Osteoblast (primary cell): ENCODE data around the gene TLN1. TPM values are rescaled to one million over a fixed set of nuclear protein-coding genes. Genes with fewer than 3 reads are reported as not detected.

ENCODE experiments used
- DNase-seq: peaks from one replicate; pipeline ENCODE4 v3.0.0; 2011; ENCODE audit warnings: low spot score, mixed read lengths; ENCODE audit not compliant: insufficient read length; ENCODE audit errors: missing footprints
- H2AFZ ChIP-seq: 2 replicates; pipeline ENCODE4 v1.6.0; 2011; ENCODE audit warnings: mild to moderate bottlenecking, low read length
- H3K27ac ChIP-seq: 2 replicates; pipeline ENCODE4 v1.5.1; 2011; ENCODE audit warnings: mild to moderate bottlenecking, low read depth, low read length, moderate library complexity
- H3K27me3 ChIP-seq: 2 replicates; pipeline ENCODE4 v1.6.0; 2012; ENCODE audit warnings: mild to moderate bottlenecking, control low read depth, inconsistent platforms, low read length, moderate library complexity; ENCODE audit not compliant: insufficient read depth
- H3K36me3 ChIP-seq: 2 replicates; pipeline ENCODE4 v1.5.1; 2011; ENCODE audit warnings: mild to moderate bottlenecking, low read length, control low read depth, moderate library complexity; ENCODE audit not compliant: insufficient read depth
- H3K4me1 ChIP-seq: 2 replicates; pipeline ENCODE4 v1.5.1; 2011; ENCODE audit warnings: mild to moderate bottlenecking, low read length, control low read depth, moderate library complexity; ENCODE audit not compliant: insufficient read depth
- H3K4me2 ChIP-seq: 2 replicates; pipeline ENCODE4 v1.6.0; 2011; ENCODE audit warnings: mild to moderate bottlenecking, low read length; ENCODE audit not compliant: insufficient read depth
- H3K4me3 ChIP-seq: fragments of 200-600 bp; sonication (generic); 3 replicates; pipeline ENCODE4 v1.5.1; 2012; ENCODE audit warnings: mild to moderate bottlenecking, low read length, inconsistent platforms; ENCODE audit not compliant: insufficient read depth
- H3K79me2 ChIP-seq: 2 replicates; pipeline ENCODE4 v1.6.0; 2012; ENCODE audit warnings: mild to moderate bottlenecking, low read length, control low read depth, inconsistent platforms; ENCODE audit not compliant: insufficient read depth
- H3K9me3 ChIP-seq: 2 replicates; pipeline ENCODE4 v1.5.1; 2011; ENCODE audit warnings: low read depth, low read length, control low read depth
- H4K20me1 ChIP-seq: 2 replicates; pipeline ENCODE4 v1.6.0; 2012; ENCODE audit warnings: mild to moderate bottlenecking, low read length, control low read depth; ENCODE audit not compliant: insufficient read depth
- total RNA-seq: library from RNA; depleted of rRNA; stranded (reverse); fragments of >200 nt; gene quantifications from 2 replicates; pipeline ENCODE4 v1.2.3, GENCODE V29; 2012
- TF ChIP-seq, protein P1 (sequence below): IDR thresholded peaks from 2 replicates; pipeline ENCODE4 v1.5.1; 2011; ENCODE audit warnings: mild to moderate bottlenecking, low read depth, low read length, moderate library complexity; ENCODE audit errors: extremely low read depth

Gene TLN1
- total RNA-seq, 1 donor: 376 TPM

DNA sequence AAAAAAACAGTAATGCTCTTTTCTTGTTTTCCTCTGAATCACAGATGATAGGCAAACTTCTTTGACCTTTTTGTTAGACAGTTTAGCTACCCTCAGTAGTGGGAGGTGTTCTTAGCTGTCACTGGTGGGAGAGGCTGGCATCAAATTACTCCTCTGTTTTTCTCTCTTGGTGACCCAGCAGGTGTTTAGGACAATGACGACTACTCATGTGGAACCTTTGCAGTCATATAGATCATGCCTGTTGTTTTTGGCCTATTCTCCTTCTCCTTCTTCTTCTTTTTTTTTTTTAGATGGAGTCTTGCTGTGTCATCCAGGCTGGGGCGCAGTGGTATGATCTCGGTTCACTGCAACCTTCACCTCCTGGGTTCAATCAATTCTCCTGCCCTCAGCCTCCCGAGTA, 44.0 kb upstream of the TLN1 start:
- Histone ChIP-seq H3K4me1 (peaks cover 9% of the 10 kb centered on the region), H3K27ac (no peak overlapping the region), H2AFZ (no peak overlapping the region), H4K20me1 (no peaks in the 10 kb centered on the region), H3K4me2 (no peak overlapping the region), H3K79me2 (no peaks in the 10 kb centered on the region), H3K9me3 (no peaks in the 10 kb centered on the region), H3K27me3 (peaks cover 27% of the 10 kb centered on the region), H3K36me3 (no peaks in the 10 kb centered on the region), H3K4me3 (no peak overlapping the region)
- DNase-seq: no peak
- TF ChIP-seq, protein P1, sequence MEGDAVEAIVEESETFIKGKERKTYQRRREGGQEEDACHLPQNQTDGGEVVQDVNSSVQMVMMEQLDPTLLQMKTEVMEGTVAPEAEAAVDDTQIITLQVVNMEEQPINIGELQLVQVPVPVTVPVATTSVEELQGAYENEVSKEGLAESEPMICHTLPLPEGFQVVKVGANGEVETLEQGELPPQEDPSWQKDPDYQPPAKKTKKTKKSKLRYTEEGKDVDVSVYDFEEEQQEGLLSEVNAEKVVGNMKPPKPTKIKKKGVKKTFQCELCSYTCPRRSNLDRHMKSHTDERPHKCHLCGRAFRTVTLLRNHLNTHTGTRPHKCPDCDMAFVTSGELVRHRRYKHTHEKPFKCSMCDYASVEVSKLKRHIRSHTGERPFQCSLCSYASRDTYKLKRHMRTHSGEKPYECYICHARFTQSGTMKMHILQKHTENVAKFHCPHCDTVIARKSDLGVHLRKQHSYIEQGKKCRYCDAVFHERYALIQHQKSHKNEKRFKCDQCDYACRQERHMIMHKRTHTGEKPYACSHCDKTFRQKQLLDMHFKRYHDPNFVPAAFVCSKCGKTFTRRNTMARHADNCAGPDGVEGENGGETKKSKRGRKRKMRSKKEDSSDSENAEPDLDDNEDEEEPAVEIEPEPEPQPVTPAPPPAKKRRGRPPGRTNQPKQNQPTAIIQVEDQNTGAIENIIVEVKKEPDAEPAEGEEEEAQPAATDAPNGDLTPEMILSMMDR: no peak

GRCh38 chr9:35774907-35775635, 43.1 kb upstream of the TLN1 start:
- H3K36me3 ChIP-seq: no peaks in the 10 kb centered on the region
- H3K9me3 ChIP-seq: no peaks in the 10 kb centered on the region
- DNase-seq: no peak
- H3K4me2 ChIP-seq: no peak overlapping the region
- H2AFZ ChIP-seq: peak overlapping the region; percentile 44
- no peak overlapping the region for H3K4me3 ChIP-seq
- peaks cover 13% of the 10 kb centered on the region for H3K4me1 ChIP-seq
- H4K20me1 ChIP-seq: no peaks in the 10 kb centered on the region
- peaks cover 20% of the 10 kb centered on the region for H3K27me3 ChIP-seq
- H3K27ac ChIP-seq: no peak overlapping the region
- TF ChIP-seq, protein P1: no peak
- H3K79me2 ChIP-seq: no peaks in the 10 kb centered on the region

DNA sequence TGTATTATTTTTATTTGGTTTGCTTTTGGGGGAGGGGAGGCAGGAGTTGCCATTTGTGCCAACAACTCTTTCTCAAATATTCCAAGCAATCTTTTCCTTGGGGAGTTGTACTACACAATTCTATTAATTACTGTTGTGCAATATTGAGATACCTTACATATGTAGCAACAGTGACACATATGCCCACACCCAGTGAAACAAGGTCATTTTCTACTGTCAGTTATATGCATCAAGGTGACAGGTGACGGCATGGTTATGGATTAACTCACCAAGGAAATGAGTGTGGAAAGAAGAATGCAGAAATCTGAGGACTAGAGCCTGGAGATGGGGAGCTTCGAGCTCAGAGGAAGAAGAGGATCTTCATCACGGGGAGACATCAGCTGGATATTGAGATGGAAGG, 39.9 kb upstream of the TLN1 start:
- H3K4me2 ChIP-seq: no peak overlapping the region
- peaks cover 13% of the 10 kb centered on the region for H3K4me1 ChIP-seq
- H3K9me3 ChIP-seq: no peaks in the 10 kb centered on the region
- no peak for DNase-seq
- no peak overlapping the region for H3K4me3 ChIP-seq
- TF ChIP-seq, protein P1: no peak
- H3K27ac ChIP-seq: no peak overlapping the region
- H3K36me3 ChIP-seq: no peaks in the 10 kb centered on the region
- peaks cover 5% of the 10 kb centered on the region for H3K27me3 ChIP-seq
- no peaks in the 10 kb centered on the region for H3K79me2 ChIP-seq
- H2AFZ ChIP-seq: no peak overlapping the region
- H4K20me1 ChIP-seq: no peaks in the 10 kb centered on the region

DNA sequence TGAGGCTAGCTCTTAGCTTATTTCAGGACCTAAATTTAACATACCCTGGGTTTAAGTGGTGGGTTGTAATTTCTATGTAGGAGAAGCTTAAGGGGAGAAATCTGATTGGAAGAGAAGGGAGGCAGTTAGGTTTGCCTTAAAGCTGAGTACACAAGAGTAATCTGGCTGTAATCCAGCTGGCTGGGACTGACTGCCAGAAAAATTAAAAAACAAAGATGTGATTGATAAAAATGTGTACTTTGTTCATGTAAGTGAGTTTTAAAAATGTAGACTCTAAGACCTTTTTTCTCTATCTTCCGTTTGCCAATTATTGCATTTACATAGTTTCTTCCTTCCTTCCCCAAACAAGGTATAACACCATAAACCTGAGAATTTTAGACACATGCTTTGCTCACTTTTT, 39.5 kb upstream of the TLN1 start:
- peaks cover 5% of the 10 kb centered on the region for H3K27me3 ChIP-seq
- H4K20me1 ChIP-seq: no peaks in the 10 kb centered on the region
- no peak overlapping the region for H2AFZ ChIP-seq
- no peak overlapping the region for H3K4me2 ChIP-seq
- peaks cover 13% of the 10 kb centered on the region for H3K4me1 ChIP-seq
- no peaks in the 10 kb centered on the region for H3K79me2 ChIP-seq
- no peak for DNase-seq
- TF ChIP-seq, protein P1: no peak
- no peaks in the 10 kb centered on the region for H3K36me3 ChIP-seq
- H3K27ac ChIP-seq: no peak overlapping the region
- H3K4me3 ChIP-seq: no peak overlapping the region
- H3K9me3 ChIP-seq: no peaks in the 10 kb centered on the region
